ENCODE results near the gene TARS1. TPM values are rescaled to one million over a fixed set of nuclear protein-coding genes. Genes with fewer than 3 reads are reported as not detected.

TARS1 gene
- total RNA-seq, 1 experiment from 2014 or later: 417 TPM

DNA sequence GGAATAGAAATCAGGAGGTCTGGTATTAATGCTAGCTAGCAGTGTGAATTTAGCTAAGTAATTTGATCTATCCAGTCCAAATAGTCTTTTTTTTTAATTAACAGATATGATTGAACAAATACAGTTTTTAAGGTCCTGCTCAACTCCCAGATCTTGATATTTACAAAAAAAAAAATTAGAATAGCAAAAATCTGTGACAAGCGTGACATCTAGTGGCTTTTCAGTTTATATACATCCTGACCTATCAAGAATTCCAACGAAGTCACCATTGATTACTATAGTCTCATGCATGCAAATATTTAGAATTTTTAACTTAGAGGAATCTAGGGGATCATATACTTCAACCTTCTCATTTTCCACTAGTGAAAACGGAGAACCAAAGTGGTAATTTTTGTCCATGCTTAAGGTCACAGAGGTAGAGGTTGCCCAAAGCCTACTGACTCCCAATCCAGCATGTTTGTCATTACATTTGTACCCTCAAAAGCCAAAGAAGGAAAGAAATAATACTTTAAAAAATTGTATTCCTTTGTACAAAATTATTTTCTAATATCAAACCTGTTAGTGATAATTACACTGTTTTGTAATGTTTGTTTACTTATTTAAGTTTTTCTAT lies 17.6 kb upstream of the TARS1 start:
- H3K79me2 ChIP-seq (ENCODE audit: insufficient read depth, low read length): no peaks in the 10 kb centered on the region
- H3K9me3 ChIP-seq (ENCODE audit: control insufficient read depth, low read depth, low read length): no peaks in the 10 kb centered on the region
- H2BK120ac ChIP-seq (ENCODE audit: low read depth, low read length, poor library complexity, severe bottlenecking): no peak overlapping the region
- H3K4ac ChIP-seq (ENCODE audit: low read depth, low read length): no peak overlapping the region
- no peak overlapping the region for H4K5ac ChIP-seq (ENCODE audit: insufficient read length, low read depth, low read length)
- no peak overlapping the region for H3K18ac ChIP-seq (ENCODE audit: insufficient read length, low read depth, low read length)
- H3K4me1 ChIP-seq (ENCODE audit: insufficient read depth, low read length): no peaks in the 10 kb centered on the region
- no peak overlapping the region for H2BK15ac ChIP-seq (ENCODE audit: low read depth, low read length)
- H2AK5ac ChIP-seq (ENCODE audit: insufficient read length, low read length): no peak overlapping the region
- H3K4me1 Mint-ChIP-seq: no peaks in the 10 kb centered on the region
- DNase-seq: no peak
- no peaks in the 10 kb centered on the region for H3K9me3 Mint-ChIP-seq
- H3K27me3 Mint-ChIP-seq (ENCODE audit: low read depth): no peaks in the 10 kb centered on the region
- H3K14ac ChIP-seq (ENCODE audit: insufficient read depth, low read length): no peak overlapping the region
- H3K4me2 ChIP-seq (ENCODE audit: insufficient read depth, insufficient read length, low read length): no peak overlapping the region
- H4K20me1 ChIP-seq (ENCODE audit: control insufficient read depth, insufficient read depth, insufficient read length): no peaks in the 10 kb centered on the region
- H3K23me2 ChIP-seq (ENCODE audit: insufficient read length, low read depth, low read length, poor library complexity, severe bottlenecking): no peaks in the 10 kb centered on the region
- H4K91ac ChIP-seq (ENCODE audit: insufficient read length, low read depth, low read length): no peak overlapping the region
- H3K27ac Mint-ChIP-seq: no peak overlapping the region
- no peak overlapping the region for H2BK12ac ChIP-seq (ENCODE audit: insufficient read length, low read depth, low read length)
- H2BK20ac ChIP-seq (ENCODE audit: low read depth, low read length, poor library complexity, severe bottlenecking): no peak overlapping the region
- no peaks in the 10 kb centered on the region for H3K27me3 ChIP-seq (ENCODE audit: insufficient read depth, low read length)
- H3K56ac ChIP-seq (ENCODE audit: insufficient read length, low read depth, low read length): no peak overlapping the region
- H3K9ac ChIP-seq (ENCODE audit: extremely low read depth, insufficient read length, low read length): no peak overlapping the region
- no peak overlapping the region for H4K8ac ChIP-seq (replicated peaks; ENCODE audit: insufficient read length, low read depth, low read length)
- WGBS (ENCODE audit: extremely low coverage, insufficient read length, low lambda C conversion rate): no CpG with 5 or more reads among the region's 3 CpGs
- H3T11ph ChIP-seq (ENCODE audit: low read length): no peak overlapping the region
- no peaks in the 10 kb centered on the region for H3K79me1 ChIP-seq (ENCODE audit: insufficient read depth, low read depth, low read length, poor library complexity, severe bottlenecking)
- TF ChIP-seq, protein P1, sequence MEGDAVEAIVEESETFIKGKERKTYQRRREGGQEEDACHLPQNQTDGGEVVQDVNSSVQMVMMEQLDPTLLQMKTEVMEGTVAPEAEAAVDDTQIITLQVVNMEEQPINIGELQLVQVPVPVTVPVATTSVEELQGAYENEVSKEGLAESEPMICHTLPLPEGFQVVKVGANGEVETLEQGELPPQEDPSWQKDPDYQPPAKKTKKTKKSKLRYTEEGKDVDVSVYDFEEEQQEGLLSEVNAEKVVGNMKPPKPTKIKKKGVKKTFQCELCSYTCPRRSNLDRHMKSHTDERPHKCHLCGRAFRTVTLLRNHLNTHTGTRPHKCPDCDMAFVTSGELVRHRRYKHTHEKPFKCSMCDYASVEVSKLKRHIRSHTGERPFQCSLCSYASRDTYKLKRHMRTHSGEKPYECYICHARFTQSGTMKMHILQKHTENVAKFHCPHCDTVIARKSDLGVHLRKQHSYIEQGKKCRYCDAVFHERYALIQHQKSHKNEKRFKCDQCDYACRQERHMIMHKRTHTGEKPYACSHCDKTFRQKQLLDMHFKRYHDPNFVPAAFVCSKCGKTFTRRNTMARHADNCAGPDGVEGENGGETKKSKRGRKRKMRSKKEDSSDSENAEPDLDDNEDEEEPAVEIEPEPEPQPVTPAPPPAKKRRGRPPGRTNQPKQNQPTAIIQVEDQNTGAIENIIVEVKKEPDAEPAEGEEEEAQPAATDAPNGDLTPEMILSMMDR (conservative IDR thresholded peaks at IDR 0.05): peak; percentile 65
- no peak overlapping the region for H2BK5ac ChIP-seq (ENCODE audit: insufficient read length, low read length)
- H3K36me3 Mint-ChIP-seq (ENCODE audit: insufficient read depth in 1 of 3, low read depth in 3 of 3): no peaks in the 10 kb centered on the region; a peak in 1 of 7 replicates
- H3K23ac ChIP-seq (ENCODE audit: insufficient read length, low read depth, low read length): no peak overlapping the region
- H3K4me3 Mint-ChIP-seq: no peak overlapping the region
- no peak overlapping the region for H2AFZ ChIP-seq (ENCODE audit: low read length)
- H3K27ac ChIP-seq (ENCODE audit: insufficient read length, low read depth, low read length): no peak overlapping the region
